GDM1 (cell line): ENCODE data around the gene PRR12.
"Not testable (repeated sequence)": the region's sequence is repeated elsewhere in the genome, so short reads cannot be mapped to it uniquely, and the experiment has no call there.

Experiments used
- DNase-seq: peaks from one replicate; lab custom pipeline; 2025; lab: John Stamatoyannopoulos, UW

Gene PRR12

GRCh38 chr19:49617860-49618259, 26.9 kb downstream of the PRR12 start:
- DNase-seq: not testable (repeated sequence)

DNA sequence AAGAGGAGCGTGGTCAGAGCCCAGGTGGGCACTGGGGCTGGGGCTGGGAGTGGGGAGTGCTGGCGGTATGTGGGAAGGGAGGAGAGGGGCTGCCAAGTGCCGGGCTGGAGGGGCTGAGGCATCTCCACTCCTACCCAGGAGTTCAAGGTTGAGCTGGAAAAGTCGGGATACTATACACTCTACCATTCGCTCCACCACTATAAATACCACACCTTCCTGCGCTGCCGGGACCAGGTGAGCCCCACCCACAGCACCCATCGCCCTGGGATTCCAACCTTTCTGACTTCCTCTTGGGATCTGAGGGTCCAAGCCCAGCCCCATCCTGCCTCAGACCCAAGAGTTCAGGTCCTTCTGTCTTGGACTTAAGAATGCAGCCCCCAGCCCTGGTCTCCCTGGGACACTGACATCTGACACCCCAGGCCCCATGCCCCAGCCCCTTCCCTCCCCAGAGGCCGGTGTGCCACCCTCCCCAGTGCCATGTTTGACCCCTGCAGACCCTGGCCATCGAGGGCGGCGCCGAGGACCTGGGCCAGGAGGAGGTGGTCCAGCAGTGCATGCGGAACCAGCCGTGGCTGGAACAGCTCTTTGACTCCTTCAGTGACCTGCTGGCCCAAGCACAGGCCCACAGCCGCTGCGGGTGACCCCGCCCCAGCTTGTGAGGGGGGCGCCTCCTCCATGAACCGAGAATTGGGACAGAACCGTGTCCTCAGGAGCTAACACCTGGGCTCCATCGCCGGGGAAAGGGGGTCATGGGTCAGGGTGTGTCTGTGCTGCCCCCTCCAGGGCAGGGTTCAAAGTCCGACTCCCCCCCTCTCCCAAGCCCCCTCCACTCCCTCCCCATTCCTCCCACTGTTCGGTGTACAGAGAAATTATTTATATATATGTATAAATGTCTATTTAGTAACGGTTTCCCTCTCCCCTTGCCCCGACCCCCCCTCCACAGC, 34.3 kb downstream of the PRR12 start:
- DNase-seq: no peak

GRCh38 chr19:49626226-49626625, 35.2 kb downstream of the PRR12 start:
- no peak for DNase-seq

- DNase-seq: no peak
Measured at GRCh38 chr19:49629659-49630058, 38.7 kb downstream of the PRR12 start.

GRCh38 chr19:49631014-49631588, 40.1 kb downstream of the PRR12 start:
- DNase-seq: no peak

- no peak for DNase-seq
Measured at GRCh38 chr19:49631610-49632192, 40.7 kb downstream of the PRR12 start.

GRCh38 chr19:49632576-49632975, 41.6 kb downstream of the PRR12 start:
- no peak for DNase-seq

- DNase-seq: not testable (repeated sequence)
Measured at GRCh38 chr19:49633273-49633672, 42.3 kb downstream of the PRR12 start.

- no peak for DNase-seq
Measured at GRCh38 chr19:49635530-49636232, 44.7 kb downstream of the PRR12 start.

GRCh38 chr19:49636233-49636932, 45.4 kb downstream of the PRR12 start:
- no peak for DNase-seq

DNA sequence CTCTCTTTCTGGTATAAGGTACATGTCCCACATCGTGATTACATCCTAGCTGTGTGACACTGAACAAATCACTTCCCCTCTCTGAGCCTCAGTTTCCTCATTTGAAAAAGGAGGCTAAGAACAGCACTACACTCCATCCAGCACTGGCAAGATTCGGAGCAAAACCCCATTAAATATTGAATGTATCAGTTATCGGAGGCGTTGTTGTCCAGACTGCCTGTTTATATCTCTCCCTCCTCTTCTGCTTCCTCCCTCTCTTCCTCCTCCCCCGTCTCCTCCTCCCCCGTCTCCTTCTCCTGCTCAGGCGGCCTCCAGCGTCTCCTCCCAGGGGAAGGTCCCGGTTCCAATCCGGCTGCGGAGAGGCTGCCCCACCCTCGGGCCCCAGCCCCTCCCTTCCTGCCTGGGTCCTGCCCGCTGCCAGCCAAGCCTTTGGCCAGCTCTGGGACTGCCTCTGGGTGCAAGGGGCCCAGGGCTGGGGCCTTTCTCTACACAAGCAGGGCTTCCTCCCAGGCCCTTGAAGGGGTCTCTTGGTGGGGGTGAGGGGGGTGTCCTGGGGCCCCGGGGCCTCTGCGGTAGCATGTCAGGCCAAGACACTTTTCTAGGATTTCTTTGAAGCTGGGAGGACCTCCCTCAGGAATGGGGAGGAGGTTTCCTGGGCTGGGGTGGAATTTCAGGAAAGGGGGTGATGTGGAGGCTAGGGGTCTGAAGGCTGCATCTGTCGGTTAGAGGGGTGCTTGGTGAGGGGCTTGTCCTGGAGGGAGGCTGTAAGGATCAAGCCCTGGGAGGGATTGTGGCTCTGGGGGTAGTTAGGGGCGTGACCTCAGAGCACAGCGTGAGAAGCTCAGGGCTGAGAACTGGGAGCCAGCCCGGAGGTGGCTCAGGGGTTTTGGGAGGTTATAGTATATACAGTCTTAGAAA, 47.1 kb downstream of the PRR12 start:
- no peak for DNase-seq

- DNase-seq: no peak
Measured at GRCh38 chr19:49639401-49640112, 48.6 kb downstream of the PRR12 start.

- DNase-seq: peak; percentile 100
Measured at GRCh38 chr19:49640113-49640898, 49.3 kb downstream of the PRR12 start, which contains the start of gene RRAS. TSS of gene RRAS (minus strand) at chr19:49640143. CDS start at chr19:49640098, 45 bp downstream.

- DNase-seq: peak; percentile 100
Measured at GRCh38 chr19:49641688-49642491, 50.9 kb downstream of the PRR12 start, which contains the start of gene SCAF1. TSS of gene SCAF1 (plus strand) at chr19:49642209. CDS start at chr19:49645027, 2,818 bp downstream.

DNA sequence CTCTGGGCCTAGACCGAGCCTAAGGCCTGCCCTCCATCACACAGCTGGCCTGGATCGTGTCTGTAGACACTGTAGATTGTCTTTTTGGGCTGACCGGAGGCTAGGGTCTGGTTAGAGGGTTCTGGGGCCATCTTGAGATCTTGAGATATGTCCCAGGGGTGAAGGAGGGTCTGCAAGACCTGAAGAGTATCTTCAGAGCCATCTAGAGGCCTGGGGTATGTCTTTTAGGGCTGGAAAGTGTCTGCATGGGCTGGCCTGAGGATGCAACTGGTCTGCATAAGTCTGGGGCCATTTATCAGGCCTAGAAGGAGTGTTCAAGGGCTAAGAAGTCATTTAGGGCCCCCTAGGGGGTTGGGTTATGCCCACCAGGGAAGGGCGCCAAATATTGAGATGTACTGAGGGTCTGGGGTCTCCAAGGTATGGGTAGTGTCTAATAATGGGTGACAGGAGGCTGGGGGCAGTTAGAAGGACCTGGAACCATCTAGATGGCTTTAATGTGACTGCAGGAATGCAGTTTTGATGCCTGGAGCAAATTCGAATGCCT, 51.6 kb downstream of the PRR12 start:
- DNase-seq: no peak

GRCh38 chr19:49643466-49643865, 52.5 kb downstream of the PRR12 start:
- no peak for DNase-seq

- DNase-seq: no peak
Measured at GRCh38 chr19:49645592-49645991, 54.6 kb downstream of the PRR12 start.

GRCh38 chr19:49645995-49646394, 55.0 kb downstream of the PRR12 start:
- DNase-seq: no peak
